Camera-type eye (tissue), 1 donor: ENCODE measurements around the gene EIPR1. TPM values are rescaled to one million over a fixed set of nuclear protein-coding genes. Genes with fewer than 3 reads are reported as not detected.

Experiments used
- total RNA-seq: library from RNA; depleted of rRNA; stranded (reverse); fragments of >200 nt; gene quantifications from one replicate; pipeline ENCODE4 v1.2.3, GENCODE V29; 2014

The EIPR1 gene
- total RNA-seq: 40.4 TPM

DNA sequence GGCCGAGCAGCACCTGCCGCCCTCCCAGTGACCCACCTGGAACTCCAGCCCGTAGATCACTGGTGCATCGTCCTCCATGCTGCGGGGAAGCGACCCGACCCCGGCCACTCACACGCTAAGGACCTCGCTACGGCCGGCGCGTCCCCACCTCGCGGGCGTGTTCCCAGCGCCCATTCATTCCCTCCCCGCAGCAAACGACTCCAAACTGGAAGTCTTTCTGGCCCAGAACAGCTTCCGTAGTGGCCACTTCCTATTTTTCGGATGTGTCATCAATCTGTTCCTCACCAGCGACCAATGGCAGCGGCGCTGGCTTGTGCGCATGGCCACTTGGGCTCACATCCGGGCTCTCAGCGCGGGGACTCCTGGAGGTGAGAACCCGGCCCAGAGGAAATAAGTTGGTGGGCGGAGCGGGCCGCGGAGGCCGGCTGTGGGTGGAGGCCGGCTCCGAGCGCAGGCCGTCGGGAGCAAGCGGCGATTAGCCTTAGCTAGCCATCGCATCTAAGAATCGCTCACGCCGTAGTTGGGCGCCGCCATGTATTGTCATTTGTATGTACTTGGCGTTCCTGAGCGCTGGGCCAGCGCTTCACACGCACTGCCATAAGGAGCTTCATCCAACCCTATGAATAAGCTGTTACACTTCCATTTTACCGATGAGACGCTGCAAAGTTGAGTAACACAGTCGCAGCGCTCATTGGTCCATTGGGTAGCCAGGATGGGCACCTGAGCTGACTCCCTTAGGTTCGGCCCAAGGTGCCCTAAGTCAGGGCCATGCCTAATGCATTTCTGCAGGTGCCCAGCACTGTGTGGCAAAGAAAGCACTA, at the start of gene EIPR1:
Gene EIPR1, minus strand, starts transcription at position 207 of the 821 bp plus-strand sequence. Its CDS starts 129 bp downstream, at position 78.

DNA sequence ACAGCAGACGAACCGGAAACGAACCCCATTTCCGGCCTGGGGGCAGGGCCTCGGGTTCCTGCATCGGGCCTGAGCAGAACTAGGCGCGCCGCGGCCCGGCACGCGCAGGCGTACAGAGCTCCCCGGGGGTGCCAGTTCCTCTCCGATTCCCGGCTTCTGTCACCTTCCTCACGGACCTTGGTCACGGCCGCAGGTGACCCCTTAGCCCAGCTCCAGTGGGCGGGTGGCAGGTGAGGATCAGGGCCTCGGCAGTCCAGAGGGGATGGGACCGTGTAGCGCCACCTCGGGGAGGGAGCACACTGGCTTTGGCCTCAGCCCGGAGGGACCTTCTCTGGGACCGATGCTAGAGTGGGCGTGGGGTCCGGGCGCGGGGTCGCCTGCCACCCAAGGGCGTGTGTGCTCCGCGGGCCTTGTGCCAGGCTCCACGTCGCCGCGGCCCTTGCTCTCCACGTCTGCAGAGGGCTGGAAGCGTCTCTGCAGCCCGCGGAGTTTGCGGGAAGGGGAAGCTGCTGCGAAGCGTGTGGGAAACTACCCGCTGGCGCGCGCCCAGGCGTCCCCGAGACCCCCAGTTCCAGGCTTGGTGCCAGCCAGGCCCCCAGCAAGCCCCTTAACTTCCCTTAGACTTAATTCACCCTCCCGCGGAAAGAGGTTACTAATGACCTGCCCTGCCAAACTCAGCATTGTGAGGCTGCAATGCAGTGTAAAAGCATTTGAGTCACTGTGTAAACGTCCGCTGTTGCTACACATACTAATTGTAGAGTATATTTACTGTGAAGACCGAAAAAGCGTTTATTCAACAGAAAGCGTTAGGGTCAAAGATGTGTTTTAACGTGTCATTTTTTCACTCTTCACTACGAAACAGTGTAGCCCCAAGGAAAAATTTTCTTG, 2.3 kb upstream of the EIPR1 start, which contains the start of gene TRAPPC12:
Gene TRAPPC12, plus strand, starts transcription at position 48 of the 888 bp plus-strand sequence. CDS start 7,930 bp downstream, outside the sequence.

Other genes with a start within 250 kb of the EIPR1 start
- gene TRAPPC12, start 1.9 kb upstream of the EIPR1 start, total RNA-seq: 108 TPM
- gene ADI1, start 141.7 kb upstream of the EIPR1 start, total RNA-seq: 25.5 TPM
- 23.1 TPM for gene RNASEH1, start 180.5 kb upstream of the EIPR1 start, total RNA-seq
- 1,331 TPM for gene RPS7, start 197.4 kb upstream of the EIPR1 start, total RNA-seq
- 2.7 TPM for gene COLEC11, start 217.3 kb upstream of the EIPR1 start, total RNA-seq